OCI-LY3 (cell line): ENCODE measurements around the gene CARM1.

ENCODE experiments used
- H2AFZ ChIP-seq: fragments of 200-600, 300-600 bp; shearing (Covaris generic); 2 replicates; pipeline ENCODE4 v1.6.0; 2014; ENCODE audit warnings: antibody characterized with exemption, low read depth, low read length
- H3K27ac ChIP-seq: fragments of 200-600, 300-600 bp; sonication (generic); 2 replicates; pipeline ENCODE4 v1.5.1; 2014; ENCODE audit warnings: mild to moderate bottlenecking, low read length, moderate library complexity, mixed read lengths
- H3K27me3 ChIP-seq: fragments of 200-600, 300-600 bp; sonication (generic); 2 replicates; pipeline ENCODE4 v1.6.1; 2014; ENCODE audit warnings: low read depth, low read length, mixed read lengths
- H3K36me3 ChIP-seq: fragments of 200-600, 300-600 bp; sonication (generic); replicated peaks from 2 replicates; pipeline ENCODE3; 2014; ENCODE audit warnings: low read depth, low read length, mixed read lengths
- H3K4me1 ChIP-seq: fragments of 300-600, 200-600 bp; sonication (generic); 2 replicates; pipeline ENCODE4 v1.6.1; 2014; ENCODE audit warnings: low read length, mixed read lengths
- H3K4me2 ChIP-seq: fragments of 200-600, 300-600 bp; sonication (generic); 2 replicates; pipeline ENCODE4 v1.6.1; 2014; ENCODE audit warnings: low read length, mixed read lengths
- H3K4me3 ChIP-seq: fragments of 300-600, 200-600 bp; sonication (generic); 2 replicates; pipeline ENCODE4 v1.5.1; 2014; ENCODE audit warnings: antibody characterized with exemption, mild to moderate bottlenecking, low read length, moderate library complexity
- H3K79me2 ChIP-seq: fragments of 300-600, 200-600 bp; shearing (Covaris generic); 2 replicates; pipeline ENCODE4 v1.6.1; 2014; ENCODE audit warnings: mild to moderate bottlenecking, low read length, mixed read lengths
- H3K9ac ChIP-seq: fragments of 300-600, 200-600 bp; shearing (Covaris generic); 2 replicates; pipeline ENCODE4 v1.6.0; 2014; ENCODE audit warnings: mild to moderate bottlenecking, low read length, moderate library complexity
- H3K9me3 ChIP-seq: fragments of 200-600, 300-600 bp; shearing (Covaris generic); 2 replicates; pipeline ENCODE4 v1.6.1; 2014; ENCODE audit warnings: low read length, mixed read lengths; ENCODE audit not compliant: insufficient read depth
- H4K20me1 ChIP-seq: fragments of 200-600, 300-600 bp; sonication (generic); 2 replicates; pipeline ENCODE4 v1.6.1; 2016; ENCODE audit warnings: low read length, mixed read lengths; ENCODE audit not compliant: insufficient read depth
- EZH2phosphoT487 ChIP-seq: fragments of 200-600 bp; shearing (Covaris generic); IDR thresholded peaks from 2 replicates; pipeline ENCODE4 v1.6.1; 2018; ENCODE audit warnings: antibody characterized with exemption, mixed run types, low read depth
- TF ChIP-seq, protein P1 (sequence below): fragments of 200-600, 300-600 bp; sonication (generic); IDR thresholded peaks from 2 replicates; pipeline ENCODE4 v1.5.1; 2014; ENCODE audit warnings: antibody characterized with exemption, low read length, low read depth

Gene CARM1

DNA sequence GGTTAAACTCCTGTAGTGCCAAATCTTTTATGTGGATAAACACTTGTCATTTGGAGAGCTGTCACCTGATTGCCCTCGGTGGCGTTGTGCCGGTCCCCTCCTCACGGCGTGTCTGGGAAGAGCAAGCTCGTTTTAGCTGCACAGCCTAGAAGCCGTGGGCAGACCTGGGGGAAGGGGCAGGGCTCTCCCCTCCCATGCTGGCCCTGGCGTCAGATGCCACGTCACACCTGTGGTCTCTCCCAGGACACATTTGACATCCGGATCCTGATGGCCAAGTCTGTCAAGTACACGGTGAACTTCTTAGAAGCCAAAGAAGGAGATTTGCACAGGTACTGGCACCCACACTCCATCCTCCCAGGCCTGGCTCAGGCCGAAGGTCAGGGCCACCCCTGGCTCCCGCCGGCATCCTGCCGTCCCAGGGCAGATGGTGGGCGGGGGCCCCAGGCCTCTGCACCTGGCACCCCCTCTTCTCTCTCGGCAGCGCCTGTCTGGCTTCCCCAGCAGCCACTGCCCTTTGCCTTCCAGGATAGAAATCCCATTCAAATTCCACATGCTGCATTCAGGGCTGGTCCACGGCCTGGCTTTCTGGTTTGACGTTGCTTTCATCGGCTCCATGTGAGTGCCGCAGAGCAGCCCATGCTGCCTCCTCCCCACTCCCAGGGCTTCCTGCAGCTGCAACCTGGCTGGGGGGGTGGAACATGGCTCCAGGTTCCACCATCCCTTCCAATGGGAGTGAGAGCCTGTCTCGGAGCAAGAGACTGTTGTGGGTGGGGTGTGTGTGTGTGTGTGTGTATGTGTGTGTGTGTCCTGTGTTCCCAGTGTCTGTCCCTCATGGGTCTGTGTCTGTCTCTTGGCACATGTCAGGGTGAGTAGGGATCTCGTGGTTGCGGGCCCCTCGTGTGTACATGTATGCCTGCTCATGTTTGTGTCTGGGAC is 48.3 kb downstream of the CARM1 start:
- no peak overlapping the region for H2AFZ ChIP-seq
- H3K4me1 ChIP-seq = no peaks in the 10 kb centered on the region
- no peaks in the 10 kb centered on the region for H3K27me3 ChIP-seq
- H4K20me1 ChIP-seq = no peaks in the 10 kb centered on the region
- H3K36me3 ChIP-seq = peaks cover 50% of the 10 kb centered on the region
- H3K9ac ChIP-seq = no peak overlapping the region
- H3K4me2 ChIP-seq = no peak overlapping the region
- H3K27ac ChIP-seq = no peak overlapping the region
- no peaks in the 10 kb centered on the region for H3K9me3 ChIP-seq
- TF ChIP-seq EZH2phosphoT487 = no peak
- TF ChIP-seq, protein P1, sequence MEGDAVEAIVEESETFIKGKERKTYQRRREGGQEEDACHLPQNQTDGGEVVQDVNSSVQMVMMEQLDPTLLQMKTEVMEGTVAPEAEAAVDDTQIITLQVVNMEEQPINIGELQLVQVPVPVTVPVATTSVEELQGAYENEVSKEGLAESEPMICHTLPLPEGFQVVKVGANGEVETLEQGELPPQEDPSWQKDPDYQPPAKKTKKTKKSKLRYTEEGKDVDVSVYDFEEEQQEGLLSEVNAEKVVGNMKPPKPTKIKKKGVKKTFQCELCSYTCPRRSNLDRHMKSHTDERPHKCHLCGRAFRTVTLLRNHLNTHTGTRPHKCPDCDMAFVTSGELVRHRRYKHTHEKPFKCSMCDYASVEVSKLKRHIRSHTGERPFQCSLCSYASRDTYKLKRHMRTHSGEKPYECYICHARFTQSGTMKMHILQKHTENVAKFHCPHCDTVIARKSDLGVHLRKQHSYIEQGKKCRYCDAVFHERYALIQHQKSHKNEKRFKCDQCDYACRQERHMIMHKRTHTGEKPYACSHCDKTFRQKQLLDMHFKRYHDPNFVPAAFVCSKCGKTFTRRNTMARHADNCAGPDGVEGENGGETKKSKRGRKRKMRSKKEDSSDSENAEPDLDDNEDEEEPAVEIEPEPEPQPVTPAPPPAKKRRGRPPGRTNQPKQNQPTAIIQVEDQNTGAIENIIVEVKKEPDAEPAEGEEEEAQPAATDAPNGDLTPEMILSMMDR = no peak
- no peaks in the 10 kb centered on the region for H3K79me2 ChIP-seq
- H3K4me3 ChIP-seq = no peak overlapping the region

DNA sequence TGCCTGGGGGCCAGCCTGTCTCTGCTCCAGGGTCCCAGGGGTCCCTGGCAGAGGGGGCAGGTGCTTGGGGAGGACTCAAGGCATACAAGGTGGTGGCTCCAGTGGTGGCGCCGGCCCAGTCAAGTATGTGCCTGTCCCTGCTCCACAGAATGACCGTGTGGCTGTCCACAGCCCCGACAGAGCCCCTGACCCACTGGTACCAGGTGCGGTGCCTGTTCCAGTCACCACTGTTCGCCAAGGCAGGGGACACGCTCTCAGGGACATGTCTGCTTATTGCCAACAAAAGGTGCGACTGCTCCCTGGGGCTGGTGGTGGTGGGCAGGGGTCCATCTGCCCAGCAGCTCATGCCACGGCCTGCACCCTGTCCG is 48.9 kb downstream of the CARM1 start:
- no peaks in the 10 kb centered on the region for H4K20me1 ChIP-seq

GRCh38 chr19:10920781-10921180 is 49.4 kb downstream of the CARM1 start:
- H3K27me3 ChIP-seq = no peaks in the 10 kb centered on the region
- no peaks in the 10 kb centered on the region for H4K20me1 ChIP-seq
- H3K36me3 ChIP-seq = peaks cover 47% of the 10 kb centered on the region
- no peak overlapping the region for H3K27ac ChIP-seq
- no peak overlapping the region for H3K4me2 ChIP-seq
- no peaks in the 10 kb centered on the region for H3K9me3 ChIP-seq
- TF ChIP-seq, protein P1 = no peak
- TF ChIP-seq EZH2phosphoT487 = no peak
- no peak overlapping the region for H2AFZ ChIP-seq
- H3K9ac ChIP-seq = no peak overlapping the region
- H3K4me3 ChIP-seq = no peak overlapping the region
- H3K4me1 ChIP-seq = no peaks in the 10 kb centered on the region
- H3K79me2 ChIP-seq = no peaks in the 10 kb centered on the region

More for the DNA sequence above, 48.9 kb downstream of the CARM1 start:
- Histone ChIP-seq H3K4me3 (no peak overlapping the region), H3K27ac (no peak overlapping the region), H3K4me1 (no peaks in the 10 kb centered on the region), H3K9me3 (no peaks in the 10 kb centered on the region), H3K9ac (no peak overlapping the region), H3K27me3 (no peaks in the 10 kb centered on the region), H3K79me2 (no peaks in the 10 kb centered on the region), H3K4me2 (no peak overlapping the region), H2AFZ (no peak overlapping the region), H3K36me3 (peaks cover 46% of the 10 kb centered on the region)
- TF ChIP-seq, protein P1 = no peak
- TF ChIP-seq EZH2phosphoT487 = no peak

DNA sequence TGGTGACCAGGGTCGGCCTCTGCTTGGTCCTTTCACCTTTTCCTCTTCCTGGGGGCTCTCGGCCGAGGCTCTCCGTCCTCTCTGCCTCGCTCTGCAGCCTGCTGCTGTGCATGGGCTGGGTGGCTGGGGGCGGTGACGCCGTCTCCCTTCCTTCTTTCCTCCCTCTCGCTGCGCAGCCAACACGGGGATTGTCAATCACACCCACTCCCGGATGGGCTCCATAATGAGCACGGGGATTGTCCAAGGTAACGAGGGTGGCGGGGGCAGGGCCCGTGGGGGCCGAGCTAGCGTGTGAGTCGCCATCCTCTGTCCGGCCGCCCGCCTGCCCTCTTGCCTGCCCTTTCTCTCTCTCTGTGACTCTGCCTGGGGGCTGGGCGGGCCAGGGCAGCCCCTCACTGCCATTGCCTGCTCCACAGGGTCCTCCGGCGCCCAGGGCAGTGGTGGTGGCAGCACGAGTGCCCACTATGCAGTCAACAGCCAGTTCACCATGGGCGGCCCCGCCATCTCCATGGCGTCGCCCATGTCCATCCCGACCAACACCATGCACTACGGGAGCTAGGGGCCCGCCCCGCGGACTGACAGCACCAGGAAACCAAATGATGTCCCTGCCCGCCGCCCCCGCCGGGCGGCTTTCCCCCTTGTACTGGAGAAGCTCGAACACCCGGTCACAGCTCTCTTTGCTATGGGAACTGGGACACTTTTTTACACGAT is 50.0 kb downstream of the CARM1 start:
- H3K36me3 ChIP-seq = peaks cover 42% of the 10 kb centered on the region

More for the DNA sequence above, 50.0 kb downstream of the CARM1 start:
- Histone ChIP-seq H3K9me3 (no peaks in the 10 kb centered on the region), H3K27ac (no peak overlapping the region), H3K4me2 (no peak overlapping the region), H4K20me1 (no peaks in the 10 kb centered on the region), H3K4me1 (no peaks in the 10 kb centered on the region), H3K4me3 (no peak overlapping the region), H3K9ac (no peak overlapping the region), H3K27me3 (no peaks in the 10 kb centered on the region), H3K79me2 (no peaks in the 10 kb centered on the region), H2AFZ (no peak overlapping the region)
- TF ChIP-seq, protein P1 = no peak
- no peak for TF ChIP-seq EZH2phosphoT487
